ENCODE measurements around the gene KCNAB2. TPM values are rescaled to one million over a fixed set of nuclear protein-coding genes. Genes with fewer than 3 reads are reported as not detected.

Gene KCNAB2
- total RNA-seq, 4 donors from 2014 or later: 10.9 to 12.6 (median 11.7) TPM

GRCh38 chr1:6053206-6053546 lies 7.5 kb downstream of the KCNAB2 start:
- H3K36me3 ChIP-seq: no peaks in the 10 kb centered on the region
- no peak overlapping the region for H3K27ac ChIP-seq
- TF ChIP-seq POLR2AphosphoS5 (IDR thresholded peaks at IDR 0.05) (no peak), EP300 (IDR thresholded peaks at IDR 0.05) (no peak), POLR2A (IDR thresholded peaks at IDR 0.05) (no peak)
- TF ChIP-seq, protein P1, sequence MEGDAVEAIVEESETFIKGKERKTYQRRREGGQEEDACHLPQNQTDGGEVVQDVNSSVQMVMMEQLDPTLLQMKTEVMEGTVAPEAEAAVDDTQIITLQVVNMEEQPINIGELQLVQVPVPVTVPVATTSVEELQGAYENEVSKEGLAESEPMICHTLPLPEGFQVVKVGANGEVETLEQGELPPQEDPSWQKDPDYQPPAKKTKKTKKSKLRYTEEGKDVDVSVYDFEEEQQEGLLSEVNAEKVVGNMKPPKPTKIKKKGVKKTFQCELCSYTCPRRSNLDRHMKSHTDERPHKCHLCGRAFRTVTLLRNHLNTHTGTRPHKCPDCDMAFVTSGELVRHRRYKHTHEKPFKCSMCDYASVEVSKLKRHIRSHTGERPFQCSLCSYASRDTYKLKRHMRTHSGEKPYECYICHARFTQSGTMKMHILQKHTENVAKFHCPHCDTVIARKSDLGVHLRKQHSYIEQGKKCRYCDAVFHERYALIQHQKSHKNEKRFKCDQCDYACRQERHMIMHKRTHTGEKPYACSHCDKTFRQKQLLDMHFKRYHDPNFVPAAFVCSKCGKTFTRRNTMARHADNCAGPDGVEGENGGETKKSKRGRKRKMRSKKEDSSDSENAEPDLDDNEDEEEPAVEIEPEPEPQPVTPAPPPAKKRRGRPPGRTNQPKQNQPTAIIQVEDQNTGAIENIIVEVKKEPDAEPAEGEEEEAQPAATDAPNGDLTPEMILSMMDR (IDR thresholded peaks at IDR 0.05): no peak
- WGBS, 2 donors (ENCODE audit: low coverage in 1 of 2): 0% methylated on average over 1 of the region's 8 CpGs; no CpG with 5 or more reads in 1 of the 2 donors
- no peak for ATAC-seq
- peaks cover 0 to 17% (median under 1%) of the 10 kb centered on the region in 3 donors for H3K4me1 ChIP-seq
- no peaks in the 10 kb centered on the region for H3K27me3 ChIP-seq
- no peak overlapping the region for H3K4me3 ChIP-seq
- no peaks in the 10 kb centered on the region for H3K9me3 ChIP-seq

- whole genome bisulfite sequencing, 2 donors (ENCODE audit: low coverage in 1 of 2): 82 to 87% methylated on average over 2 to 5 of the region's 6 CpGs
- H3K9me3 ChIP-seq: no peaks in the 10 kb centered on the region
- H3K4me1 ChIP-seq: peaks cover 0 to 31% (median 7%) of the 10 kb centered on the region in 3 donors
- no peak overlapping the region for H3K27ac ChIP-seq
- H3K27me3 ChIP-seq: no peaks in the 10 kb centered on the region
- H3K4me3 ChIP-seq: no peak overlapping the region
- TF ChIP-seq, protein P1 (IDR thresholded peaks at IDR 0.05): no peak
- no peak for TF ChIP-seq POLR2AphosphoS5 (IDR thresholded peaks at IDR 0.05)
- TF ChIP-seq POLR2A (IDR thresholded peaks at IDR 0.05): no peak
- no peak for TF ChIP-seq EP300 (IDR thresholded peaks at IDR 0.05)
- ATAC-seq: no peak
- no peaks in the 10 kb centered on the region for H3K36me3 ChIP-seq
Observed at GRCh38 chr1:6054596-6054995, 8.9 kb downstream of the KCNAB2 start.

DNA sequence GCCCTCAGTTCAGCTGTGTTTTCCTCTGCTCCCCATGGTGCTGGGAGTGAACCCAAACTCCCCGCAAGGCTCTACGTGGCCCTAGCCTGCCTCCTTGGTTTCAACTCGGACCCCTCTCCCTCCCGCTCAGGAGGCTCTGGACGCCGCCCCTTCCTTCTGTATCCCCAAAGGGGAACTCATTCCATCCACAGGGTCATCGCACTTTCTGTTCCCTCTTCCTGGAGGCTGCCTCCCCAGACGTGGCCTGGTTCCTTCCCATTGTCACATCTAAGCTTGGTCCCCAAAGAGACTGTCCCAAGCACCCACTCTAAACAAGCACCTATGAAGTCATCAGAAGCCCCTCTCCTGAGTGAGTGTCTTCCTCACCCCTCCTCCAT lies 10.9 kb downstream of the KCNAB2 start:
- WGBS, 2 donors (ENCODE audit: low coverage in 1 of 2): 56 to 76% methylated on average over 5 to 8 of the region's 8 CpGs
- Histone ChIP-seq H3K36me3 (no peaks in the 10 kb centered on the region), H3K27me3 (no peaks in the 10 kb centered on the region), H3K4me3 (no peak overlapping the region), H3K9me3 (no peaks in the 10 kb centered on the region), H3K27ac (no peak overlapping the region), H3K4me1 (peaks cover 0 to 32% (median 7%) of the 10 kb centered on the region in 3 donors)
- no peak for ATAC-seq
- TF ChIP-seq POLR2AphosphoS5 (IDR thresholded peaks at IDR 0.05): no peak
- TF ChIP-seq, protein P1 (IDR thresholded peaks at IDR 0.05): no peak

DNA sequence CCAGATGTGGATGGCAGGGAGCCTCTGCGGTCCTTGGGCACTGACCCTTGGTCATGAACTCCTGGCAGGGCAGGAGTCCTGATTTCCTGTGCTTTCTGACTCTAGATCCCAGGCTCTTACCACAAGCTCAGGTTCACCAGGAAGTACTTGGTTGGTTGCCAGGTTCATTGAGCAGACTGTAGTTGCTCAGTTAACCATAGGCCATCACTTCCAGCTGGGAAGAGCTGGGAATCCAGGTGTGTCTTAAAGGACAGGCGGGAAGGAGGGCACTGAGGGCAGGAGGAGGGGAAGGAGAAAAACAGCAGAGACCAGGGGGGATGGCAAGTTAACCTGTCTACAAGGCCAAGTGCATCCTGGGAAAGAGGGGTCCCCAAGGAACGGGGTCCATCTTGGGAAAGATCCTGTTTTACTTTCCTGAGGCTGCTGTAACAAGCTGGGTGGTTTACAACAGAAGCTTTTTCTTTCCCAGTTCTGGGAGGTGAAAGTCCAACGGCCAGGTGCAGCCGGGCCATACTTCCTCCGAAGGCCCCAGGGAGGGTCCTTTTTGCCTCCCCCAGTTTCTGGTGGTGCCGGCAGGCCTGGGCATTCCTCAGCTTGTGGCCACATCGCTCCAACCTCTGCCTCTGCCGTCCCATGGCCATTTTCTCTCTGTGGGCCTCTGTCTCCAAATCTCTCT lies 11.6 kb downstream of the KCNAB2 start:
- Histone ChIP-seq H3K36me3 (no peaks in the 10 kb centered on the region), H3K9me3 (no peaks in the 10 kb centered on the region), H3K4me3 (no peak overlapping the region), H3K4me1 (peaks cover 0 to 32% (median 7%) of the 10 kb centered on the region in 3 donors), H3K27me3 (no peaks in the 10 kb centered on the region), H3K27ac (no peak overlapping the region)
- TF ChIP-seq POLR2AphosphoS5 (IDR thresholded peaks at IDR 0.05) (no peak), EP300 (IDR thresholded peaks at IDR 0.05) (no peak), POLR2A (IDR thresholded peaks at IDR 0.05) (no peak)
- TF ChIP-seq, protein P1 (IDR thresholded peaks at IDR 0.05): no peak
- ATAC-seq: no peak
- 69 to 76% methylated on average over 4 to 9 of the region's 9 CpGs for WGBS, 2 donors (ENCODE audit: low coverage in 1 of 2)

GRCh38 chr1:6059866-6060265 lies 14.2 kb downstream of the KCNAB2 start:
- no peak for TF ChIP-seq POLR2AphosphoS5 (IDR thresholded peaks at IDR 0.05)
- no peak for TF ChIP-seq EP300 (IDR thresholded peaks at IDR 0.05)
- TF ChIP-seq, protein P1 (IDR thresholded peaks at IDR 0.05): no peak
- no peak for TF ChIP-seq POLR2A (IDR thresholded peaks at IDR 0.05)

More at GRCh38 chr1:6059866-6060265, 14.2 kb downstream of the KCNAB2 start:
- Histone ChIP-seq H3K4me3 (no peak overlapping the region), H3K4me1 (peaks cover 0 to 22% (median 7%) of the 10 kb centered on the region in 3 donors), H3K27me3 (no peaks in the 10 kb centered on the region), H3K9me3 (no peaks in the 10 kb centered on the region), H3K27ac (no peak overlapping the region), H3K36me3 (no peaks in the 10 kb centered on the region)
- WGBS, 2 donors (ENCODE audit: low coverage in 1 of 2): 85% methylated on average over 4 to 6 of the region's 9 CpGs
- no peak for ATAC-seq
